CD4-positive, alpha-beta T cell treated with Interleukin-10 for 1 hour (primary cell): ENCODE results near the gene DNASE2B.
"Not testable (repeated sequence)": the region's sequence is repeated elsewhere in the genome, so short reads cannot be mapped to it uniquely, and the experiment has no call there.

Experiments used
- DNase-seq: peaks from one replicate; pipeline ENCODE4 v3.0.0-alpha.2; 2020

Gene DNASE2B

GRCh38 chr1:84424513-84425149, 26.3 kb downstream of the DNASE2B start:
- no peak for DNase-seq

- DNase-seq, result no peak
Measured at GRCh38 chr1:84425150-84425896, 27.0 kb downstream of the DNASE2B start.

GRCh38 chr1:84426376-84426775, 28.1 kb downstream of the DNASE2B start:
- DNase-seq, result no peak

GRCh38 chr1:84427250-84428188, 29.2 kb downstream of the DNASE2B start:
- DNase-seq, result no peak

- no peak for DNase-seq
Measured at GRCh38 chr1:84428235-84428634, 30.0 kb downstream of the DNASE2B start.

- DNase-seq, result no peak
Measured at GRCh38 chr1:84429231-84429630, 30.9 kb downstream of the DNASE2B start.

GRCh38 chr1:84430546-84430945, 32.3 kb downstream of the DNASE2B start:
- no peak for DNase-seq

- DNase-seq, result peak; percentile 85
Measured at GRCh38 chr1:84433258-84434080, 35.2 kb downstream of the DNASE2B start.

- no peak for DNase-seq
Measured at GRCh38 chr1:84434081-84434769, 35.9 kb downstream of the DNASE2B start.

GRCh38 chr1:84434801-84435549, 36.7 kb downstream of the DNASE2B start:
- peak; percentile 43 for DNase-seq

GRCh38 chr1:84436876-84437655, 38.8 kb downstream of the DNASE2B start:
- DNase-seq, result peak; percentile 24

- peak; percentile 84 for DNase-seq
Measured at GRCh38 chr1:84442256-84442655, 44.0 kb downstream of the DNASE2B start.

- peak; percentile 53 for DNase-seq
Measured at GRCh38 chr1:84442747-84443646, 44.7 kb downstream of the DNASE2B start.

- not testable (repeated sequence) for DNase-seq
Measured at GRCh38 chr1:84448704-84449103, 50.4 kb downstream of the DNASE2B start.

- no peak for DNase-seq
Measured at GRCh38 chr1:84450910-84451309, 52.6 kb downstream of the DNASE2B start.

GRCh38 chr1:84452436-84452835, 54.2 kb downstream of the DNASE2B start:
- DNase-seq, result no peak

- no peak for DNase-seq
Measured at GRCh38 chr1:84462118-84462517, 63.8 kb downstream of the DNASE2B start.
